Uterus (tissue), 4 donors: Measurements from ENCODE around the gene SCYGR8. TPM values are rescaled to one million over a fixed set of nuclear protein-coding genes. Genes with fewer than 3 reads are reported as not detected.
"Not testable (repeated sequence)": the region's sequence is repeated elsewhere in the genome, so short reads cannot be mapped to it uniquely, and the experiment has no call there.

Experiments
- DNase-seq, 2 donors: peaks; one replicate each; pipeline ENCODE4 v3.0.0-alpha.2; 2019 to 2020
- H3K27ac ChIP-seq, 2 donors: fragments of 200-600 bp; sonication (generic); 1 replicate in 1 of 2; 2 replicates in 1 of 2; pipeline ENCODE4 v1.5.1; 2016 to 2018
- H3K27me3 ChIP-seq, 2 donors: fragments of 200-600 bp; sonication (generic); one replicate each; pipeline ENCODE4 v1.5.1; 2018 to 2019; ENCODE audit warnings: control low read depth in 1 of 2
- H3K36me3 ChIP-seq, 2 donors: fragments of 200-600 bp; sonication (generic); one replicate each; pipeline ENCODE4 v1.5.1; 2019; ENCODE audit warnings: control low read depth in 1 of 2
- H3K4me1 ChIP-seq, 2 donors: fragments of 200-600 bp; sonication (generic); one replicate each; pipeline ENCODE4 v1.5.1; 2018 to 2019; ENCODE audit warnings: control low read depth in 1 of 2
- H3K4me3 ChIP-seq, 2 donors: fragments of 200-600 bp; sonication (generic); 1 replicate in 1 of 2; 2 replicates in 1 of 2; pipeline ENCODE4 v1.5.1; 2018 to 2019; ENCODE audit warnings: mild to moderate bottlenecking in 1 of 2
- H3K9me3 ChIP-seq, 2 donors: fragments of 200-600 bp; sonication (generic); one replicate each; pipeline ENCODE4 v1.5.1; 2019; ENCODE audit warnings: control low read depth in 1 of 2
- CTCF ChIP-seq, 4 experiments: fragments of 200-600 bp in 2 of 4; fragments of 450-650 bp in 2 of 4; sonication (generic) in 2 of 4; IDR thresholded peaks; one replicate each; pipeline ENCODE4 v1.5.1; 2016 to 2019; ENCODE audit warnings: antibody characterized with exemption in 4 of 4, mild to moderate bottlenecking in 2 of 4, moderate library complexity in 1 of 4
- POLR2A ChIP-seq, 2 donors: fragments of 450-650 bp; IDR thresholded peaks; one replicate each; pipeline ENCODE4 v1.6.1; 2016; ENCODE audit warnings: antibody characterized with exemption in 2 of 2, mild to moderate bottlenecking in 1 of 2, moderate library complexity in 1 of 2
- intact Hi-C: fragments of 100-400 bp; cut with DNase I; formaldehyde crosslinking; loops from one replicate; pipeline ENCODE4 v1.15.1; 2023; ENCODE audit warnings: low total_unique reads
- total RNA-seq, 4 donors: library from RNA; depleted of rRNA in 3 of 4; stranded (reverse); fragments of >200 nt in 3 of 4; gene quantifications; one replicate each; pipeline versions ENCODE4 v1.1.0 to v1.2.4, GENCODE V29; 2014 to 2023
- donor health status: DM: yes; HTN: yes; CAD: no.

The SCYGR8 gene
- total RNA-seq, 4 donors from 2014 or later = not detected

GRCh38 chr2:227728035-227728434 is 17.7 kb upstream of the SCYGR8 start, which contains the start of gene SCYGR7:
Gene SCYGR7 (plus strand): TSS chr2:227728335. CDS start chr2:227728335, 0 bp downstream.
- H3K27me3 ChIP-seq = no peaks in the 10 kb centered on the region
- TF ChIP-seq POLR2A (IDR thresholded peaks at IDR 0.05) (no peak), CTCF (IDR thresholded peaks at IDR 0.05) (no peak)
- no peak for DNase-seq
- intact Hi-C loops = no loop called here
- H3K27ac ChIP-seq = no peak within 1 kb of the TSS
- H3K36me3 ChIP-seq = no peaks in the 10 kb centered on the region
- H3K4me3 ChIP-seq = no peak within 1 kb of the TSS
- H3K4me1 ChIP-seq = no peaks in the 10 kb centered on the region
- no peaks in the 10 kb centered on the region for H3K9me3 ChIP-seq

DNA sequence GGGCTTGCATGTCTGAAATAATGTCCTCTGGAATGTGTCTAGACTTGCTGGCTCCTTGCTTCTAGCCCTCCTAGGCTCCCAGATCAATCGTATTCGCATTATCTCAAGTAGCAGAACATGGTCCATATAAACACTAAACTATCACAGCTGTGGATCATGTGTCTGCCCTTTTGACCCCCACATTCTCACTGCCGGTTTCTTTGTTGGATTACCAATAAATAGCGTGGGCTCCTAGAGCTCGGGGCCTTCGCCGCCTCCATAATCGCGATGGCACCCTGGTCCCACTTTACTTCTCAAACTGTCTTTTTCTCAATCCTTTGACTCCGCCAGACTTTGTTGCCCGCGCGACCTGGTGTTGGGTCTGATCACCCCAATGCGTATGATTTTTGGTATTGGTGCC is 6.3 kb upstream of the SCYGR8 start:
- intact Hi-C loops = no loop called here
- Histone ChIP-seq H3K4me1 (no peaks in the 10 kb centered on the region), H3K9me3 (no peaks in the 10 kb centered on the region), H3K27ac (no peak overlapping the region), H3K4me3 (no peak overlapping the region), H3K27me3 (no peaks in the 10 kb centered on the region), H3K36me3 (no peaks in the 10 kb centered on the region)
- no peak for TF ChIP-seq POLR2A (IDR thresholded peaks at IDR 0.05)
- no peak for TF ChIP-seq CTCF (IDR thresholded peaks at IDR 0.05)
- no peak for DNase-seq

DNA sequence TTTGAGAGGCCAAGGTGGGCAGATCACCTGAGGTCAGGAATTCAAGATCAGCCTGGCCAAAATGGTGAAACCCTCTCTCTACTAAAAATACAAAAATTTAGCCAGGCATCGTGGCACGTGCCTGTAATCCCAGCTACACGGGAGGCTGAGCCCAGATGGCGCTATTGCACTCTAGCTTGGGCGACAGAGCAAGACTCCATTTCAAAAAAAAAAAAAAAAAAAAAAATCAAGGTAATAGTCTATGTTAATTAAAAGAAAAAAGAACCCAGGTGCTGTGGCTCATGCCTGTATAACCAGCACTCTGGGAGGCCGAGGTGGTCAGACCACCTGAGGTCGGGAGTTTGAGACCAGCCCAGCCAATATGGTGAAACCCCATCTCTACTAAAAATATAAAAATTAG is 5.0 kb upstream of the SCYGR8 start:
- H3K27ac ChIP-seq, H3K36me3 ChIP-seq, H3K27me3 ChIP-seq, H3K9me3 ChIP-seq, H3K4me3 ChIP-seq, DNase-seq, H3K4me1 ChIP-seq, intact Hi-C loops: not testable (repeated sequence)

DNA sequence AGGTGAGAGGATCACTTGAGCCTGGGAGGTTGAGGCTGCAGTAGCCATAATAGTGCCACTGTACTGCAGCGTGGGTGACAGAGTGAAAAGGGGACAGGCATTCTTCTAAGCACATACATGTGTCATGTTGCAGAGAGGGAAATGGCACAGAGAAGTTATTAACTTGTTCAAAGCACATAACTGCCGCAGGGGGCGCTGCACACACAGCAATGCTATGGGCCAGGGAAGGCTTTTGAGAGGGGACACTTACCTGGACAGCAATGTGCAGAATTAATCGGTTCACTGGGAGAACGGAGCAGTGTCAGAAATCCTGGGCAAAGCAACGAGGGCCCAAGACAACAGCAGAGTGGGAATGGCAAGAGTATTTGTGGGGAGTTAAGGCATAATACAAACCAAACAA is 2.4 kb downstream of the SCYGR8 start:
- TF ChIP-seq POLR2A (IDR thresholded peaks at IDR 0.05) (no peak), CTCF (IDR thresholded peaks at IDR 0.05) (no peak)
- H3K4me3 ChIP-seq = no peak overlapping the region
- H3K4me1 ChIP-seq = no peaks in the 10 kb centered on the region
- H3K27ac ChIP-seq = no peak overlapping the region
- DNase-seq = no peak
- no peaks in the 10 kb centered on the region for H3K9me3 ChIP-seq
- intact Hi-C loops = no loop called here
- H3K36me3 ChIP-seq = no peaks in the 10 kb centered on the region
- H3K27me3 ChIP-seq = no peaks in the 10 kb centered on the region

- H3K4me3 ChIP-seq, DNase-seq, intact Hi-C loops, H3K27ac ChIP-seq, H3K4me1 ChIP-seq, H3K9me3 ChIP-seq, H3K36me3 ChIP-seq, H3K27me3 ChIP-seq: not testable (repeated sequence)
Measured at GRCh38 chr2:227756261-227756660, 10.6 kb downstream of the SCYGR8 start.

DNA sequence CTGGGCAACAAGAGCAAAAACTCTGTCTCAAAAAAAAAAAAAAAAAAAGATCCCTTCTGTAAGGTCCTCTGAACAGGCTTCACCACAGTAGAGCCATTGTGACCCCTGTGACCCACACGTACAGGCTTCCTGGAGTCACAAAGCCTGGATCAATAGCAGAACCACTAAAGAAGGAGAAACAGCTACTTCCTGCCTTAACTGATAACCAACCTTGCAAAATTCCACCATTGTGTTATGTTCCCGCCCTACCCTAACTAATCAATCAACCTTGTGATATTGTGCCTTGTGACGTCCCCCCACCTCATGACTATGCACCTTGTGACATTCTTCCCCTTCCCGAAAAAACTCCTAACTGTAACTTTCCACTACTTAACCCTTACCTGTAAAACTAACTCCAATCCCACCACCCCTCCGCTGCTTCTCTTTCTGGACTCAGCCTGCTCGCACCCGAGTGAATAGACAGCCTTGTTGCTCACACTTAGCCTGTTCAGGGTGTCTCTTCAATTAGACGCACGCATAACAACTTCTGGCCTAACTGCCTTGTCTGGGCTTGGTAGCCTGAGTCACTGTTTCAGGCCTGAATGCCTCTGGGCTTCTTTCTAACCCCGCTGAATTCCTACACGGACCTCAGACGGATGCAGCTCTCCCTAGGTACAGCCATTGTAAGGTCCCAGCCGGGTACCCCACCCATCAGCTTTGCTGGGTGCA is 13.9 kb downstream of the SCYGR8 start:
- Histone ChIP-seq H3K9me3 (no peaks in the 10 kb centered on the region), H3K36me3 (no peaks in the 10 kb centered on the region), H3K27me3 (no peaks in the 10 kb centered on the region), H3K27ac (no peak overlapping the region), H3K4me3 (no peak overlapping the region), H3K4me1 (no peaks in the 10 kb centered on the region)
- no peak for TF ChIP-seq CTCF (IDR thresholded peaks at IDR 0.05)
- no peak for TF ChIP-seq POLR2A (IDR thresholded peaks at IDR 0.05)
- DNase-seq = no peak
- intact Hi-C loops = no loop called here
